ENCODE results near the gene GMEB2.

GMEB2 gene

GRCh38 chr20:63625771-63626423, 1.0 kb downstream of the GMEB2 start:
- peak; percentile 76 for DNase-seq (ENCODE audit: low read depth)
- TF ChIP-seq CTCF (IDR thresholded peaks at IDR 0.05; ENCODE audit: insufficient read depth, low read depth, low read length, missing control alignments), result no peak
- peak overlapping the region; percentile 96 for H3K4me3 ChIP-seq (ENCODE audit: low read depth, low read length)

GRCh38 chr20:63624486-63624885, 2.4 kb downstream of the GMEB2 start:
- TF ChIP-seq CTCF (IDR thresholded peaks at IDR 0.05; ENCODE audit: insufficient read depth, low read depth, low read length, missing control alignments), result no peak
- H3K4me3 ChIP-seq (ENCODE audit: low read depth, low read length), result no peak overlapping the region
- no peak for DNase-seq (ENCODE audit: low read depth)

GRCh38 chr20:63622732-63623131, 4.2 kb downstream of the GMEB2 start:
- no peak for DNase-seq (ENCODE audit: low read depth)
- no peak for TF ChIP-seq CTCF (IDR thresholded peaks at IDR 0.05; ENCODE audit: insufficient read depth, low read depth, low read length, missing control alignments)
- H3K4me3 ChIP-seq (ENCODE audit: low read depth, low read length), result no peak overlapping the region

- DNase-seq (ENCODE audit: low read depth), result no peak
- TF ChIP-seq CTCF (IDR thresholded peaks at IDR 0.05; ENCODE audit: insufficient read depth, low read depth, low read length, missing control alignments), result no peak
These were observed 4.8 kb downstream of the GMEB2 start for GRCh38 chr20:63622096-63622495.

GRCh38 chr20:63620991-63621390, 5.9 kb downstream of the GMEB2 start:
- TF ChIP-seq CTCF (IDR thresholded peaks at IDR 0.05; ENCODE audit: insufficient read depth, low read depth, low read length, missing control alignments), result no peak
- H3K4me3 ChIP-seq (ENCODE audit: low read depth, low read length), result no peak overlapping the region
- DNase-seq (ENCODE audit: low read depth), result no peak

More at GRCh38 chr20:63622096-63622495, 4.8 kb downstream of the GMEB2 start:
- no peak overlapping the region for H3K4me3 ChIP-seq (ENCODE audit: low read depth, low read length)

- TF ChIP-seq CTCF (IDR thresholded peaks at IDR 0.05; ENCODE audit: insufficient read depth, low read depth, low read length, missing control alignments), result no peak
These were observed 7.4 kb downstream of the GMEB2 start for GRCh38 chr20:63619505-63619904.

GRCh38 chr20:63619086-63619485, 7.8 kb downstream of the GMEB2 start:
- TF ChIP-seq CTCF (IDR thresholded peaks at IDR 0.05; ENCODE audit: insufficient read depth, low read depth, low read length, missing control alignments), result no peak
- no peak for DNase-seq (ENCODE audit: low read depth)
- no peak overlapping the region for H3K4me3 ChIP-seq (ENCODE audit: low read depth, low read length)

More at GRCh38 chr20:63619505-63619904, 7.4 kb downstream of the GMEB2 start:
- H3K4me3 ChIP-seq (ENCODE audit: low read depth, low read length), result no peak overlapping the region
- DNase-seq (ENCODE audit: low read depth), result no peak

Data from GM12865 (cell line).